Muscle of leg (tissue), 11 donors: ENCODE measurements around the gene GH2. TPM values are rescaled to one million over a fixed set of nuclear protein-coding genes. Genes with fewer than 3 reads are reported as not detected.
A peak's percentile ranks its signal among the peaks of the same experiment; 100 is the strongest.

Experiments used
- DNase-seq: peaks from one replicate; pipeline ENCODE4 v3.0.0; 2013
- H3K27ac ChIP-seq: one replicate; pipeline ENCODE4 v1.5.1; 2013; ENCODE audit warnings: mild to moderate bottlenecking, low read length, control low read depth
- H3K27me3 ChIP-seq: one replicate; pipeline ENCODE4 v1.6.1; 2013; ENCODE audit warnings: low read length; ENCODE audit not compliant: control insufficient read depth, insufficient read depth
- H3K36me3 ChIP-seq: one replicate; pipeline ENCODE4 v1.6.1; 2013; ENCODE audit warnings: low read length; ENCODE audit not compliant: control insufficient read depth, insufficient read depth
- H3K4me1 ChIP-seq: one replicate; pipeline ENCODE4 v1.6.1; 2013; ENCODE audit warnings: low read length; ENCODE audit not compliant: control insufficient read depth, insufficient read depth
- H3K4me3 ChIP-seq: one replicate; pipeline ENCODE4 v1.5.1; 2013; ENCODE audit warnings: low read length, control low read depth
- H3K9me3 ChIP-seq: replicated peaks from 2 replicates; pipeline ENCODE4 v1.6.1; 2013; ENCODE audit warnings: low read depth, low read length; ENCODE audit not compliant: control insufficient read depth
- WGBS: methylation state at CpG from one replicate; pipeline ENCODE4 v1.1.5; 2013; ENCODE audit warnings: missing lambda C conversion rate; ENCODE audit not compliant: insufficient coverage; 5-methylcytosine and 5-hydroxymethylcytosine counted together
- polyA plus RNA-seq, 8 donors: library from polyadenylated mRNA; unstranded; fragments of 120-200 nt; gene quantifications; one replicate each; pipeline versions ENCODE4 v1.2.1 to v1.2.3, GENCODE V29; 2013; ENCODE audit warnings: inconsistent platforms in 1 of 8, low replicate concordance in 1 of 8; ENCODE audit not compliant: insufficient read length in 8 of 8, insufficient read depth in 1 of 8
- total RNA-seq: library from RNA; stranded (reverse); fragments of 120-200 nt; gene quantifications from one replicate; pipeline ENCODE4 v1.2.4, GENCODE V29; 2013

The GH2 gene
- total and polyA plus RNA-seq, 9 donors = 0.27 to 0.35 TPM; not detected in 7

DNA sequence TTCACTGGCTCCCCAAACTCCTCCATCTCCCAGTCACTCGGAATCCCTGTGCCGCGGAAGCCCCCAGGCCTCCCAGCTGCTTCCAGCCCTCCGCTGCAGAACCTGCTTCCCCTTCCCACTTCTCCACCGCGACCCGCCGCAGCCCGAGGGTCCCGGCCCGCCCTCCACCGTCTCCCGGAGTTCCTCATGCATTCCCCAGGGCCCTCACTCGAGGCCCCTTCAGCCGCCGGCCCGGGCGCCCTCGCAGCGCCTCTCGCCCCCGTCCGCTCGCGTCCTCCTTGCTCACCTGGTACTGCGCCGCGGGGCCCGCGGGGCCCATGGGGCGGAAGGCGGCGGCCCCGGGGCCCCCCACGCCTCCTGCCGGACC, 39.6 kb downstream of the GH2 start:
- Histone ChIP-seq H3K4me1 (peaks cover 47% of the 10 kb centered on the region), H3K27me3 (no peaks in the 10 kb centered on the region), H3K9me3 (no peaks in the 10 kb centered on the region), H3K27ac (peak overlapping the region; percentile 78), H3K36me3 (peaks cover 9% of the 10 kb centered on the region), H3K4me3 (peak overlapping the region; percentile 91)
- DNase-seq = no peak
- under 1% methylated on average over 36 of the region's 36 CpGs for WGBS

DNA sequence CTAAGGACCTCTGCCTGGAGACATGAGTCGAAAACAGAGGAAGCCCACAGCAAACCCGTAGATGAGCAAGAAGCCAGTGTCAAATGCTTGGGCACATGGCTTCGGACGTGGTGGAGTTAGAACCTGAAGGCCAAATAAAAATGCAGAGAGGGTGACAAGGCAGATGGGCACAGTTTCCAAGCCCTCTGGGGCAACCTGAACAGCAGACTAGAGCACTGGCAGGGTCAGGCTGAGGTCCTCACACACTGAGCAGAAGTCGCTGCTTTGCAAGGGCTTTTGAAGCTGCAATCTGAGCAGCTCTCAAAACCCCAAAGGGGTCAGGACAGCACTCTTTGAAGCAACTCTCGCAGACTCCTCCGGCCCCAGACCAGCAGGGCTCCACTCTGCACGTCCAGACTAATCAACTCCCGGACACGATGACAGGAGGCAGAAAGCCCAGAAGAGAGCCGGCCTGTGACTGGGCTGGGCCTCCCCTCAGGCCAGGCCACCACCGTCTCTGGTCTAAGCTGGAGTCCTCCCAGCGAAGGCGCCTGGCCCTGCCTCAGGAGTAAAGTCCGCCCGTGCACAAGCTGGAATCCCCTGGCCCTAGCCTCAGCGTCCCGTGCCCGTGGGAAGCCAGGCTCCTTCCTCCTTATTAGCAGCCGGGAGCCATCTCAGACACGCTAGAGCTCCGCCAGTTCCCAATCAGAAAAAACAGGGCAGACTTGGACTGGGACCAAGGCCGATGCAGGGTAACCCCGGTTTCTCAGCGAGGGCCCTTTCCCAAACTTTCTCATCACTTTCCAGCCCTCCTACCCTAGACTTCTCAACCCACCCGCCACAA, 40.2 kb downstream of the GH2 start:
- Histone ChIP-seq H3K4me3 (peak overlapping the region; percentile 91), H3K4me1 (peaks cover 47% of the 10 kb centered on the region), H3K27ac (peak overlapping the region; percentile 78), H3K36me3 (peaks cover 15% of the 10 kb centered on the region), H3K9me3 (no peaks in the 10 kb centered on the region), H3K27me3 (no peaks in the 10 kb centered on the region)
- 3% methylated on average over 26 of the region's 26 CpGs for WGBS
- DNase-seq = peak; percentile 68

DNA sequence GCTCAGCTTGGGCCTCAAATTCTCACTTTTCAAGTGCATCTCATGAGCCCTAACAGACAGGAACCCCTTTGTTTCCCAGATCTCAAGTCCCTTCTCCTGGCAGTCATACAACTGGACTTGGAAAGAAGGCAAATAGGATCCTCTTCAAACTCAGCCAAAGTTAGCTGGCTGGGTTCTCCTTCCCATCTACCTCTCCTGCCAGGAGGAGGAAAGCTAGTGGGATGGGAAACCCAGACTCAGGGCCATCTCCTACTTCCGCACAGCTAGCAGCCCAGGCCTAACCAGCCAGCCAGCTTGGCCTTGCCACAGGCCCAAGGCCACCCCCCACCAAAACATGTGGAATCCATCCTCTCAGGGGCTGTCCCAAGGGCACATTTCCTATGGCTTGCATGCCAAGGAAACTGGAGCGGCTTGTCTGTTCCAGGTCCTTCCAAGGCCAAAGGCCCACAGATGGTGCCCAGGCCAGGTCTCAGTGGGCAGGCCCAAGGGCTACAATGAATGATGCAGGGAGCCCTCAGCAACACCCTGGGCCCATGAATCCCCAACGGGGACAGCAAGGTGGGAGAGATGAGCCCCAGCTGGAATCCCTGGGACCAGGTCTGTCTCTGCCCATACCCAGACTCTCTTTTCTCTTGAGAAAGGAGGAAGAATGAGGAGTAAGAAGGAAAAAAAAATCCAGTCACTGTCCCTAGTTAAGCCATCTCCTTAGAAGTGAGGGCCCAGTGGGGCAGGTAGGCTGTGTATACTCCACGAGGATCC, 41.0 kb downstream of the GH2 start:
- DNase-seq = peak; percentile 87
- peak overlapping the region; percentile 78 for H3K27ac ChIP-seq
- H3K4me3 ChIP-seq = peak overlapping the region; percentile 91
- H3K36me3 ChIP-seq = peaks cover 20% of the 10 kb centered on the region
- H3K27me3 ChIP-seq = no peaks in the 10 kb centered on the region
- 11% methylated on average over 2 of the region's 4 CpGs for WGBS
- peaks cover 47% of the 10 kb centered on the region for H3K4me1 ChIP-seq
- no peaks in the 10 kb centered on the region for H3K9me3 ChIP-seq

DNA sequence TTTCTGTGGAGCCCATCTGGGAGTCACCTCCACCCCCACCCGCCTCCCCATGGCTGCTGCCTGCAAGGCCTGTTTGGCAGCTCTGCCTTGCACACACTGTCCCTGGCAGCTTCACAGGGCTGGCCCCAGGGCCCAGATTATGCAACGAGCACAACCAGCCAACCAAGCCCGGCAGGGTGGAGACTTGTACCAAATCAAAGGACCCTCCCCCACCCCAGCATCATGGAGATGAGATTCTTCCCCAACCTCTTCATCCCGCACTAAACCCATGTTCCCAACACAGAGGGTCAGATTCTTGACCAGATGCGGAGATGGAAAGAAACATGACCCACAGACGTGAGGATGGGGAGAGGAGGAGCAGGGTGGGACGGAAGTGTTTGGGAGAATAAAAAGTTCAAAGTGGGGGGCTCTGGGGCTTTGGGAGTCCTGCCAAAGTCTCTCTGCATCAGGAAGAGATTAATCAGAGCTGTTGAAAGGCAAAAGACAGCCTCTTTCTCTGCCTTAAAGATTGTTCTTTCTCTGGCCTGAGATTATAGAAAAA, 43.0 kb downstream of the GH2 start:
- peak; percentile 88 for DNase-seq
- Histone ChIP-seq H3K4me3 (no peak overlapping the region), H3K4me1 (peaks cover 46% of the 10 kb centered on the region), H3K36me3 (peaks cover 39% of the 10 kb centered on the region), H3K27ac (peak overlapping the region; percentile 82), H3K9me3 (no peaks in the 10 kb centered on the region), H3K27me3 (no peaks in the 10 kb centered on the region)
- WGBS = 16% methylated on average over 5 of the region's 7 CpGs

DNA sequence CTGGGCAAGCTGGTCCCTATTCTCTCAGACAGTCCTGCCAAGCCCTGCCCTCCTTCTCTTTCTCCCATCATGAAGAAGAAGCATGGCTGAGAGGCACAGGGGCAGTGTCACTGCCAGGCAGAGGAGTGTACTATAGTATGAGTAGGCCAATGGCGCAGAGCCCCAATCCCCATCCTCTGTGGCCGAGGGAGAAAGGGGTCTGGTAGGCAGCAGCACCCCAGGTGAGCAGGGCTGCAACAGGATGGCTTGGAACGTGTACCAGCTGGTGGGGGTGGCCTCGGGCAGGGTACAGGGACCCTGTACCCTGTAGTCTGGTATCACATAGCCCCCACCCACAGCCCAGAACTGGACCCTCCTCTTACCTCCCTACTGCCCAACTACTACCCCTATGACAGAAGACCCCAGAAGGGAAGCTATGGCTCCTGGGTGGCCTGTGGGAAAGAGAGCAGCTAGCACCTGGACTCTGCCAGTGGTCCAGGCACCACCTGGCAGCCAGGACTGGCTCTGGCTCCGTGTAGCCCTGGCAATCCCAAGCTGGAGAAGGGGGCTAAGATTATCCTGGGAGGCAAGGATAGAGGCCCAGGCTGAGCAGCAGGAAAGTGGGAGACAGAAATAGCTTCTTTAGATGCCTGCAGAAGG, 43.7 kb downstream of the GH2 start:
- Histone ChIP-seq H3K36me3 (peaks cover 45% of the 10 kb centered on the region), H3K27me3 (no peaks in the 10 kb centered on the region), H3K9me3 (no peaks in the 10 kb centered on the region), H3K27ac (peak overlapping the region; percentile 82), H3K4me3 (no peak overlapping the region), H3K4me1 (peaks cover 39% of the 10 kb centered on the region)
- 14% methylated on average over 1 of the region's 5 CpGs for WGBS
- DNase-seq = no peak

DNA sequence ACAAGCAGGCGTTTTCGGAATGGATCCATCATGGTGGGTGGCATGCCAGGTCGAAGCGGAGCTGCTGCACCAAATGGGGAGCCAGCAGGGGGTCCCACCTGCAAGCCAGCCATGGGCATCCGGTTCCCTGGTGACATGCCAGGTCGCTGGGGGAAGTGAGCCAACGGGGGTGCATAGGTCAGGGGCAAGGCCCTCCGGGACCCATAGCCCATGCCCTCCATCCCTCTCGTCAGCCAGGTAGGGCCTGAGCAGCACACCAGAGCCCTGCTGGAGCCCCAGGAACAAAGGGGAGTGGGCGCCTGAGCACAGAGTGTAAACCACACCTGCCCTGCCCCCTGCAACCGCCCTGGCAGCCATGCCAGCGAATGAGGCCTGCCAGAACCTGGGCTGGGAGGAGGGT, 44.3 kb downstream of the GH2 start:
- Histone ChIP-seq H3K27me3 (no peaks in the 10 kb centered on the region), H3K36me3 (peaks cover 51% of the 10 kb centered on the region), H3K9me3 (no peaks in the 10 kb centered on the region), H3K27ac (no peak overlapping the region), H3K4me1 (peaks cover 39% of the 10 kb centered on the region), H3K4me3 (no peak overlapping the region)
- DNase-seq = no peak
- 88% methylated on average over 11 of the region's 12 CpGs for WGBS

DNA sequence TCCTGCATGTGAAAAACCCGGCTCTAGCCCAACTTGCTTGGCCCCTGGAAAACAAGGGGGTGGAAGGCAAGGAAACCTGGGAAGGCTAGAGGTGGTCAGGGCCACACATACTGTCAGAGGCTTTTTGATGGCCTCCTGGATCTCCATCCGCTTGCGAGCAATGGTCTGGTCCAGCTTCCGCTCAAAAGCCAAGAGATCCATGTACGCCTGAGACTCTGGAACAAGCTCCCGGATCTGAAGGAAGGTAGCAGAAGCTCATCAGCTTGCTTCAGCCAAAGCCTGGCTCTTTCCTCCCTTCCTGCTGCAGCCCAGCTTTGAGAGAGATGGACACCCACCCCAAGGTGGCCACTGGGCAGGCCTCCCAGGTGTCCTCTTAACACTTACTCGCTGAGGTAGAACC, 44.9 kb downstream of the GH2 start:
- peaks cover 39% of the 10 kb centered on the region for H3K4me1 ChIP-seq
- H3K27me3 ChIP-seq = no peaks in the 10 kb centered on the region
- no peaks in the 10 kb centered on the region for H3K9me3 ChIP-seq
- DNase-seq = no peak
- WGBS = 94% methylated on average over 6 of the region's 7 CpGs
- H3K4me3 ChIP-seq = no peak overlapping the region
- no peak overlapping the region for H3K27ac ChIP-seq
- peaks cover 58% of the 10 kb centered on the region for H3K36me3 ChIP-seq

DNA sequence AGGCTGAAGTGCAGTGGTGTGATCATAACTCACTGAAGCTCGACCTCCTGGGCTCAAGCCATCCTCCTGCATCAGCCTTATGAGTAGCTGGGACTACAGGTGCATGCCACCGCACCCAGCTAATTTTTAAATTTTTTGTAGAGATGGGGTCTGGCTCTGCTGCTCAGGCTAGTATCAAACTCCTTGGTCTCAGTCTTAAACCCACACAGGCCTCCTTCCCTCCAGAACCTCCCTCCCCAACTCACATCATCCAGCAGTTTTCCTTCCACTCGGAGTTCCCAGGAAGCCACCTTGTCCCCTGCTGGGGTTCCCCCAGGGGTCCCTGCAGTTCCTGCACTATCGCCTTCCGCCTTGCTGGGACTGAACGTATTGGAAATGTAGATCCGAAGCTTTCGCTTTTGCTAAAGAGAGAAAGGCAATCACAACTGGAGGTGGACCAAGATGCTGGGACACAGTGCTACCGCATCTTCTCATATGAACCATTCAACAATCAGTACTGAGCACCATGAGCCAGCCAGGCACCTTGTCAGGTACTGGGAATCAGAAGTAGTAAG, 46.5 kb downstream of the GH2 start:
- peaks cover 73% of the 10 kb centered on the region for H3K36me3 ChIP-seq
- WGBS = 93% methylated on average over 8 of the region's 9 CpGs
- H3K9me3 ChIP-seq = no peaks in the 10 kb centered on the region
- no peaks in the 10 kb centered on the region for H3K27me3 ChIP-seq
- H3K4me3 ChIP-seq = no peak overlapping the region
- H3K27ac ChIP-seq = no peak overlapping the region
- no peak for DNase-seq
- peaks cover 24% of the 10 kb centered on the region for H3K4me1 ChIP-seq

DNA sequence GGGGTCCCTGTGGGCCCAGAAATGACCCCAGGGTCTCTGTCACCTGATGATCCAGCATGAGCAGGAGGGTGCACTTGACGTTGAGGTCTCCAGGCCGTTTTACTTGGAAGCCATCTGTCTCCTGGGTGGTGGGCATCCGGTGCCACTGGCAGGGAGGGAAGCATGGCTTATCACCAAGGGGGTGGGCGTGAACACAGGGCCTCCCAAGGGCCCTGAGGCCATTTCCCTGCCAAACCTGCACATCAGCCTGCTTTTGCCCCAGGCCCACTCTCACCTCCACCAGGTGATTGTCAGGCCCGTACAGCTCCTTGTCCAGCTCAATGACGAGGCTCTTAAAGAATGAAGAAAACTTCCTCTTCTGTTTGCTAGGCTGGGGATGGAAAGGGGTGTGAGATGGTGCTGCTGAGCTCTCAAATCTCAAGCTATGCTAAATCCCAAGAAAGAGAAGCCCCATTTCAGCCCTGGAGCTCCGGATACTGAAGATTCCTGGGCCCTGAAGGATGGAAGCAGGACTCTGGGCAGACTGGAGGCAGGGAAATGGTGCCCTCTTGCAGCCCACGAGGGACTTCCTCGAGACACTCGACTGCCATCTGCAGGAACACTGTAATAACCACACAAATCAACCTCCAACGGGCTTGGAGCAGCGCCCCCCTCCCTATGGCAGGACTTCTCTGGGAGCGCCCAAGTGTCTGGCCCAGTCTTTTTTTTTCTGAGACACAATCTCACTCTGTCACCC, 47.1 kb downstream of the GH2 start:
- no peak overlapping the region for H3K4me3 ChIP-seq
- H3K4me1 ChIP-seq = peaks cover 18% of the 10 kb centered on the region
- no peak overlapping the region for H3K27ac ChIP-seq
- peaks cover 79% of the 10 kb centered on the region for H3K36me3 ChIP-seq
- WGBS = 31% methylated on average over 9 of the region's 13 CpGs
- no peaks in the 10 kb centered on the region for H3K9me3 ChIP-seq
- H3K27me3 ChIP-seq = no peaks in the 10 kb centered on the region
- DNase-seq = peak; percentile 57
